SK-N-SH treated with all-trans-retinoic acid at 6 μM for 48 hours (cell line): ENCODE data around the gene GGN.
"Not testable (repeated sequence)": the region's sequence is repeated elsewhere in the genome, so short reads cannot be mapped to it uniquely, and the experiment has no call there.

ENCODE experiments used
- ATAC-seq: fragments of 200-7000 bp; cut with Tn5 transposase; 3 replicates; pipeline ENCODE4 v1.9.1; 2020; ENCODE audit warnings: mild to moderate bottlenecking, moderate library complexity
- ARNTL ChIP-seq: fragments of 450-650 bp; formaldehyde crosslinking; IDR thresholded peaks from 2 replicates; pipeline ENCODE4 v1.5.0; 2020; ENCODE audit warnings: low read depth, mild to moderate bottlenecking, moderate library complexity, borderline replicate concordance
- BACH2 ChIP-seq: fragments of 250-450 bp; sonication (Bioruptor Pico); IDR thresholded peaks from 2 replicates; pipeline ENCODE4 v1.9.0; 2021; ENCODE audit warnings: mild to moderate bottlenecking, borderline replicate concordance
- CREB5 ChIP-seq: fragments of 250-450 bp; sonication (Bioruptor Pico); IDR thresholded peaks from 2 replicates; pipeline ENCODE4 v1.5.1; 2020; ENCODE audit warnings: low read depth, mild to moderate bottlenecking, moderate library complexity
- CSDC2 ChIP-seq: fragments of 250-450 bp; sonication (Bioruptor Pico); IDR thresholded peaks from 2 replicates; pipeline ENCODE4 v1.5.0; 2020; ENCODE audit warnings: mild to moderate bottlenecking, moderate library complexity
- ESRRG ChIP-seq: fragments of 250-450 bp; sonication (Bioruptor Pico); IDR thresholded peaks from 2 replicates; pipeline ENCODE4 v1.6.1; 2021; ENCODE audit warnings: mild to moderate bottlenecking
- GLIS3 ChIP-seq: fragments of 250-450 bp; sonication (Bioruptor Pico); IDR thresholded peaks from 2 replicates; pipeline ENCODE4 v1.5.0; 2020; ENCODE audit warnings: mild to moderate bottlenecking, moderate library complexity
- ISL1 ChIP-seq: fragments of 250-450 bp; sonication (Bioruptor Pico); IDR thresholded peaks from 2 replicates; pipeline ENCODE4 v2.1.2; 2022; ENCODE audit warnings: mild to moderate bottlenecking, moderate library complexity
- OSR1 ChIP-seq: fragments of 250-450 bp; sonication (Bioruptor Pico); IDR thresholded peaks from 2 replicates; pipeline ENCODE4 v1.8.0; 2022; ENCODE audit warnings: moderate library complexity, mild to moderate bottlenecking, inconsistent platforms
- PATZ1 ChIP-seq: fragments of 250-450 bp; sonication (Bioruptor Pico); IDR thresholded peaks from 2 replicates; pipeline ENCODE4 v1.8.0; 2020; ENCODE audit warnings: mild to moderate bottlenecking, moderate library complexity, borderline replicate concordance
- POU6F1 ChIP-seq: fragments of 250-450 bp; sonication (Bioruptor Pico); IDR thresholded peaks from 2 replicates; pipeline ENCODE4 v1.8.0; 2021; ENCODE audit warnings: low read depth, mild to moderate bottlenecking, moderate library complexity, borderline replicate concordance
- SNAI2 ChIP-seq: fragments of 250-450 bp; sonication (Bioruptor Pico); IDR thresholded peaks from 2 replicates; pipeline ENCODE4 v1.5.0; 2020; ENCODE audit warnings: mild to moderate bottlenecking, moderate library complexity
- TCF4 ChIP-seq: fragments of 250-450 bp; sonication (Bioruptor Pico); IDR thresholded peaks from 2 replicates; pipeline ENCODE4 v1.8.0; 2021; ENCODE audit warnings: mild to moderate bottlenecking, moderate library complexity, borderline replicate concordance
- TOX ChIP-seq: fragments of 250-450 bp; sonication (Bioruptor Pico); IDR thresholded peaks from 2 replicates; pipeline ENCODE4 v1.8.0; 2021; ENCODE audit warnings: mild to moderate bottlenecking, moderate library complexity, borderline replicate concordance
- TSHZ2 ChIP-seq: fragments of 250-450 bp; sonication (Bioruptor Pico); IDR thresholded peaks from 2 replicates; pipeline ENCODE4 v1.5.0; 2020; ENCODE audit warnings: mild to moderate bottlenecking, moderate library complexity
- ZC3H10 ChIP-seq: fragments of 250-450 bp; sonication (Bioruptor Pico); IDR thresholded peaks from 2 replicates; pipeline ENCODE4 v1.5.1; 2021; ENCODE audit warnings: mild to moderate bottlenecking, moderate library complexity
- ZFP3 ChIP-seq: fragments of 250-450 bp; sonication (Bioruptor Pico); IDR thresholded peaks from 2 replicates; pipeline ENCODE4 v1.5.0; 2020; ENCODE audit warnings: mild to moderate bottlenecking, moderate library complexity
- ZFP30 ChIP-seq: fragments of 450-650 bp; formaldehyde crosslinking; IDR thresholded peaks from 2 replicates; pipeline ENCODE4 v1.5.0; 2022; ENCODE audit warnings: mild to moderate bottlenecking, moderate library complexity
- ZNF565 ChIP-seq: fragments of 450-650 bp; formaldehyde crosslinking; conservative IDR thresholded peaks from 2 replicates; pipeline ENCODE4 v1.5.0; 2020; ENCODE audit warnings: low read depth, mild to moderate bottlenecking, moderate library complexity
- ZNF70 ChIP-seq: fragments of 450-650 bp; formaldehyde crosslinking; IDR thresholded peaks from 2 replicates; pipeline ENCODE4 v1.5.0; 2020; ENCODE audit warnings: mild to moderate bottlenecking, moderate library complexity
- ZNF8 ChIP-seq: fragments of 450-650 bp; formaldehyde crosslinking; IDR thresholded peaks from 2 replicates; pipeline ENCODE4 v1.5.0; 2020; ENCODE audit warnings: mild to moderate bottlenecking, moderate library complexity

GGN gene

GRCh38 chr19:38412961-38413360 is 25.1 kb upstream of the GGN start:
- ATAC-seq = no peak
- TF ChIP-seq CREB5 (CRISPR knock-in tag) (no peak), TOX (CRISPR knock-in tag) (no peak), ZFP3 (CRISPR knock-in tag) (no peak), OSR1 (CRISPR knock-in tag) (no peak), ESRRG (CRISPR knock-in tag) (no peak), GLIS3 (CRISPR knock-in tag) (no peak), ISL1 (CRISPR knock-in tag) (no peak), BACH2 (CRISPR knock-in tag) (no peak)

GRCh38 chr19:38412491-38412890 is 24.7 kb upstream of the GGN start:
- TF ChIP-seq CREB5 (CRISPR knock-in tag) (no peak), ESRRG (CRISPR knock-in tag) (no peak), OSR1 (CRISPR knock-in tag) (no peak), POU6F1 (CRISPR knock-in tag) (no peak), ZNF70 (CRISPR knock-in tag) (no peak), BACH2 (CRISPR knock-in tag) (no peak), ZNF565 (CRISPR knock-in tag) (no peak), PATZ1 (CRISPR knock-in tag) (no peak), CSDC2 (CRISPR knock-in tag) (no peak), ZNF8 (no peak), TSHZ2 (CRISPR knock-in tag) (no peak), ZFP3 (CRISPR knock-in tag) (no peak), ZC3H10 (CRISPR knock-in tag) (no peak), ARNTL (no peak), TOX (CRISPR knock-in tag) (no peak), GLIS3 (CRISPR knock-in tag) (no peak), SNAI2 (CRISPR knock-in tag) (no peak), ZFP30 (CRISPR knock-in tag) (no peak), TCF4 (no peak)
- no peak for ATAC-seq

- ATAC-seq = not testable (repeated sequence)
These were observed 24.1 kb upstream of the GGN start for GRCh38 chr19:38411898-38412297.
